ENCODE results near the gene SLC13A4. TPM values are rescaled to one million over a fixed set of nuclear protein-coding genes. Genes with fewer than 3 reads are reported as not detected.

The SLC13A4 gene
- total RNA-seq, 1 donor: 0.36 TPM

DNA sequence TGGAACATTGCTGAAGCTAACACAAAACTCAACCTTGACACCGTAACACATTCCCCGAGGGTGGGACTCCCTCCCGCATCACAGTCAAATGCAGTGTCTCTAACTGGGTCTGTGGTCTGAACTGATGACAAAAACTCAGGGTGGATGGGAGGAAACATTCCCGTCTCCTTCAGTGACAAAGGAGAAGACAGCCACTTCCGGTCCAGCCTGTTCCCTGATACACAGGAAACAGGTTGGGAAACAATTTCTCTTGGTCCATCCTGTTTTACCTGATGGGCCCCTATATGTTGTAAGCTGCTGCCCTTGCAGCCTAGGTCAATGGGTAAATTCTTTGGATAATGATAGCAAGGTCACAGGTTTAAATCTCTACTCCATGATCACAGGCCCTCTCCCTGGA lies 20.4 kb downstream of the SLC13A4 start:
- Histone ChIP-seq H3K9me3 (ENCODE audit: low read depth, low read length) (no peaks in the 10 kb centered on the region), H3K27ac (ENCODE audit: low read depth, low read length) (no peak overlapping the region), H2AFZ (ENCODE audit: low read length) (no peak overlapping the region), H3K36me3 (ENCODE audit: insufficient read depth, low read length) (no peaks in the 10 kb centered on the region), H3K4me1 (ENCODE audit: insufficient read depth, low read length) (no peaks in the 10 kb centered on the region), H3K4me2 (ENCODE audit: insufficient read depth, low read length) (no peak overlapping the region), H3K4me3 (ENCODE audit: insufficient read depth, low read length) (no peak overlapping the region), H3K27me3 (ENCODE audit: insufficient read depth, low read length) (no peaks in the 10 kb centered on the region), H3K79me2 (ENCODE audit: insufficient read depth, low read length) (no peaks in the 10 kb centered on the region), H4K20me1 (ENCODE audit: insufficient read depth, low read length) (no peaks in the 10 kb centered on the region)
- no peak for DNase-seq (ENCODE audit: insufficient read length, low spot score, missing footprints)
- TF ChIP-seq, protein P1, sequence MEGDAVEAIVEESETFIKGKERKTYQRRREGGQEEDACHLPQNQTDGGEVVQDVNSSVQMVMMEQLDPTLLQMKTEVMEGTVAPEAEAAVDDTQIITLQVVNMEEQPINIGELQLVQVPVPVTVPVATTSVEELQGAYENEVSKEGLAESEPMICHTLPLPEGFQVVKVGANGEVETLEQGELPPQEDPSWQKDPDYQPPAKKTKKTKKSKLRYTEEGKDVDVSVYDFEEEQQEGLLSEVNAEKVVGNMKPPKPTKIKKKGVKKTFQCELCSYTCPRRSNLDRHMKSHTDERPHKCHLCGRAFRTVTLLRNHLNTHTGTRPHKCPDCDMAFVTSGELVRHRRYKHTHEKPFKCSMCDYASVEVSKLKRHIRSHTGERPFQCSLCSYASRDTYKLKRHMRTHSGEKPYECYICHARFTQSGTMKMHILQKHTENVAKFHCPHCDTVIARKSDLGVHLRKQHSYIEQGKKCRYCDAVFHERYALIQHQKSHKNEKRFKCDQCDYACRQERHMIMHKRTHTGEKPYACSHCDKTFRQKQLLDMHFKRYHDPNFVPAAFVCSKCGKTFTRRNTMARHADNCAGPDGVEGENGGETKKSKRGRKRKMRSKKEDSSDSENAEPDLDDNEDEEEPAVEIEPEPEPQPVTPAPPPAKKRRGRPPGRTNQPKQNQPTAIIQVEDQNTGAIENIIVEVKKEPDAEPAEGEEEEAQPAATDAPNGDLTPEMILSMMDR (IDR thresholded peaks at IDR 0.05; ENCODE audit: extremely low read depth, low read depth, low read length): no peak

DNA sequence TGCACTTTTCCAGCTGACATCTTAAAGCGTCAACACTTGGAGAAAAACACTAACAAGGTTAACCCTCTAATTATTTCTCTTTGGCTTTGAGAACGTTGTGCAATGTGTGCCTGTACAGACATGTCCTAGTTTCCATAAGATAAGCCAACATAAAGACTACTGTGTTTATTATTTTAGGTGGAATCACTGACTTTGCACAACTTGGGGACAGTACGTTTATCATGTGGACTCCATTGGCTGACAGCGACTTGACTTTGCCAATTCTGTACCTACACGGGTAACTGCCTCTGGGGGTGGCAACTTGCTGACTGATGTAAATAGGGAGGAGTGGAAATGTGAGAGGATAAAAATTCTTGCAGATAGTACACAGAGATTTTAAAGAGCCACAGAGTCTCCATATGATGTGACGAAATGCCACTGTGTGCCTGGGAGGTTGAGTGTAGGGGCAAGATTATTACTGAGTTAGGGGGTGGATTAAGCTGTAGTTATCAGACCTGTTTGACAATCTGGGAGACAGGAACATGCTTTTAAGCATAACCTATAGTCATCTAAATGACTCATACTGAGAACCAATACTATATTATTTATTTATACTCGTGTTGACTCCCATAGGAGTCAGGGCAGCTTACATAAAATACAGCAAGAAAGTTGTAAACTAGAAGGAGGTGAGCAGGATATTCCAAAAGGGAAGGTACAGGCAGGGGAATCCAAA lies 21.0 kb downstream of the SLC13A4 start:
- Histone ChIP-seq H3K9me3 (ENCODE audit: low read depth, low read length) (no peaks in the 10 kb centered on the region), H3K79me2 (ENCODE audit: insufficient read depth, low read length) (no peaks in the 10 kb centered on the region), H3K27ac (ENCODE audit: low read depth, low read length) (no peak overlapping the region), H3K27me3 (ENCODE audit: insufficient read depth, low read length) (no peaks in the 10 kb centered on the region), H3K36me3 (ENCODE audit: insufficient read depth, low read length) (no peaks in the 10 kb centered on the region), H2AFZ (ENCODE audit: low read length) (no peak overlapping the region), H3K4me3 (ENCODE audit: insufficient read depth, low read length) (no peak overlapping the region), H4K20me1 (ENCODE audit: insufficient read depth, low read length) (no peaks in the 10 kb centered on the region), H3K4me2 (ENCODE audit: insufficient read depth, low read length) (no peak overlapping the region), H3K4me1 (ENCODE audit: insufficient read depth, low read length) (no peaks in the 10 kb centered on the region)
- TF ChIP-seq, protein P1 (IDR thresholded peaks at IDR 0.05; ENCODE audit: extremely low read depth, low read depth, low read length): no peak
- DNase-seq (ENCODE audit: insufficient read length, low spot score, missing footprints): no peak

DNA sequence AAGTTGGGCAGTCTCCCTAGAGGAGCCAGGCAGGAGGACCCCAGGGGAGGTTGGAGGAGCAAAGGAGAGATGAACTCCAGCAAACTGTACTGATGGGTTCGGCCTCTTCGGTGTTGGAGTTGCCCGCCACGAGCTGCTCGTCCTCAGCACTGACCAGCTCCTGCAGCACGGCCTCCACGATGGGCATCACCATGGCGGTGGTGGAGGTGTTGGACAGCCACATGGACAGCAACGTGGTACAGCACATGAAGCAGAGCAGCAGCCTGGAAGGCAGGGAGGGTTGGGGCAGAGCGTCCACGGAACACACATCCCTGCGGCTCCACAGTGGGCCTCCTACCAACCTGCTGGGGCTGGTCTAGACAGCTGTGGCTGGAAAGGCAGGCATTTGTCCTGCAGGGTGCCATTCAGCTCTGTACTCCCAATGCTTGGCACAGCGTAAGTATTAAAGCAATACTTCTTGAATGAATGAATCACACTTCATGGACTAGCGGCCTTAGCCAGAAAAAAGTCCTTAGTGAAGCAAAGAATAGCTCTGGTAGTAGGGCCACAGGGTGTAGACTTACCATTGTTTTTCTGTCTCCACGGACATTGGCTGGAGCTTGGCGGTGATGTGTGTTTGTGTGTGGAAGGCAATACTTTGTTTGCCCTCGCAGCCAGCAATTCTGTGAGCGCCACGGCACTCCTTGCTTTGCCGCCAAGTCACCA lies 21.8 kb downstream of the SLC13A4 start:
- H4K20me1 ChIP-seq (ENCODE audit: insufficient read depth, low read length): no peaks in the 10 kb centered on the region
- no peak for DNase-seq (ENCODE audit: insufficient read length, low spot score, missing footprints)
- no peak overlapping the region for H2AFZ ChIP-seq (ENCODE audit: low read length)

DNA sequence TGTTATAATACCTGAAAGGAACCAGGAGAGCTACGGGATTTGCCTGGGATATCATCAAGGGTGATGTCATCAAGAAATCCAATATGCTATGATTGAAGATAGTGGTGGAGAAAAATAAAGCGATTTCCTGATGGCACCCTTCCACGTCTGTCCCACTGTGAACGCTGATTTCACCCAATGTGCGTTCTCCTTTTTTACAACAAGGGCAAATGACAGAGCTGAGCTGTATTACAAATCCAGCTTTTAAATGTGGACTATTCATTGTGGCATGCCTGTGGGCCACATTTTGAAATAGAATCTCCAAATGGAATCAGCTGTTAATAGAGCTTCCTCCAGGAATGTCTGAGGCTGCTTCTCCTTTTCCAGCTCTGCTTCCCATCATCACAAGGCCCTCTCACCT lies 23.3 kb downstream of the SLC13A4 start:
- Histone ChIP-seq H3K4me2 (ENCODE audit: insufficient read depth, low read length) (no peak overlapping the region), H3K4me3 (ENCODE audit: insufficient read depth, low read length) (no peak overlapping the region), H3K36me3 (ENCODE audit: insufficient read depth, low read length) (no peaks in the 10 kb centered on the region), H3K79me2 (ENCODE audit: insufficient read depth, low read length) (no peaks in the 10 kb centered on the region), H2AFZ (ENCODE audit: low read length) (no peak overlapping the region), H3K9me3 (ENCODE audit: low read depth, low read length) (no peaks in the 10 kb centered on the region), H3K27me3 (ENCODE audit: insufficient read depth, low read length) (no peaks in the 10 kb centered on the region), H3K27ac (ENCODE audit: low read depth, low read length) (no peak overlapping the region), H4K20me1 (ENCODE audit: insufficient read depth, low read length) (no peaks in the 10 kb centered on the region), H3K4me1 (ENCODE audit: insufficient read depth, low read length) (no peaks in the 10 kb centered on the region)
- DNase-seq (ENCODE audit: insufficient read length, low spot score, missing footprints): no peak
- TF ChIP-seq, protein P1 (IDR thresholded peaks at IDR 0.05; ENCODE audit: extremely low read depth, low read depth, low read length): no peak

More for the DNA sequence above, 21.8 kb downstream of the SLC13A4 start:
- H3K79me2 ChIP-seq (ENCODE audit: insufficient read depth, low read length): no peaks in the 10 kb centered on the region
- H3K4me1 ChIP-seq (ENCODE audit: insufficient read depth, low read length): no peaks in the 10 kb centered on the region
- TF ChIP-seq, protein P1 (IDR thresholded peaks at IDR 0.05; ENCODE audit: extremely low read depth, low read depth, low read length): no peak
- no peak overlapping the region for H3K27ac ChIP-seq (ENCODE audit: low read depth, low read length)
- no peak overlapping the region for H3K4me3 ChIP-seq (ENCODE audit: insufficient read depth, low read length)
- H3K9me3 ChIP-seq (ENCODE audit: low read depth, low read length): no peaks in the 10 kb centered on the region
- no peaks in the 10 kb centered on the region for H3K27me3 ChIP-seq (ENCODE audit: insufficient read depth, low read length)
- H3K36me3 ChIP-seq (ENCODE audit: insufficient read depth, low read length): no peaks in the 10 kb centered on the region
- no peak overlapping the region for H3K4me2 ChIP-seq (ENCODE audit: insufficient read depth, low read length)
